Astrocyte (in vitro differentiated cells and primary cell): ENCODE measurements around the gene DOCK3.

ENCODE experiments used
- CTCF ChIP-seq: IDR thresholded peaks from 2 replicates; pipeline ENCODE4 v1.5.1; 2011; ENCODE audit warnings: low read depth, mild to moderate bottlenecking, inconsistent platforms, low read length, moderate library complexity; ENCODE audit not compliant: insufficient read depth
- EZH2 ChIP-seq: IDR thresholded peaks from 2 replicates; pipeline ENCODE4 v1.6.1; 2012; ENCODE audit warnings: mild to moderate bottlenecking, low read length, inconsistent platforms; ENCODE audit not compliant: insufficient read depth

DNA sequence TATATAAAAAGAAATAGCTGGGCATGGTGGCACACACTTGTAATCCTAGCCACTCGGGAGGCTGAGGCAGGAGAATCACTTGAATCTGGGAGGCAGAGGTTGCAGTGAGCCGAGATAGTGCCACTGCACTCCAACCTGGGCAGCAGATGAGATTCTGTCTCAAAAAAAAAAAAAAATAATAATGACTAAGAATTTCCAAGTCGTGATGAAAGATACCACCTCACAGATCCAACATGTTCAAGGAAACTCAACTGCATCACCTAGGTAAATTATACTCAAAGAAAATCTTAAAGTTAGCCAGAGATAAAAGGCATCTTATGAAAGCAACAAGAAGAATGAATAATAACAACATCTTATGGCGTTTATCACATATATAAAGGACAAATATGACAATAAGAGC, 50.1 kb downstream of the DOCK3 start:
- TF ChIP-seq CTCF, result no peak
- no peak for TF ChIP-seq EZH2
